IMR-90 (cell line): ENCODE results near the gene HERC3. TPM values are rescaled to one million over a fixed set of nuclear protein-coding genes. Genes with fewer than 3 reads are reported as not detected.

Source experiments
- ATAC-seq: fragments of 200-7000 bp; cut with Tn5 transposase; 2 replicates; pipeline ENCODE4 v1.9.1; 2020; ENCODE audit warnings: low read depth, mild to moderate bottlenecking, moderate library complexity
- BruUV-seq: library from RNA; stranded (reverse); fragments of 400-500 nt; replicated peaks from 2 replicates; lab custom pipeline; 2021; lab: Mats Ljungman, UMichigan
- CTCF ChIA-PET: fragments of 300-600 bp; formaldehyde crosslinking; extraction: SDS; loops from one replicate; lab custom pipeline; 2021; ENCODE audit warnings: antibody characterized with exemption; lab: Yijun Ruan, JAX
- POLR2A ChIA-PET: fragments of 300-600 bp; sonication (Branson Sonifier 250); formaldehyde crosslinking; loops from one replicate; lab custom pipeline; 2022; ENCODE audit warnings: antibody characterized with exemption; ENCODE audit not compliant: unreplicated experiment; lab: Charles Lee
- DNase-seq: peaks from one replicate; pipeline ENCODE4 v3.0.0; 2013
- H2AFZ ChIP-seq: replicated peaks from 2 replicates; pipeline ENCODE3; 2013; ENCODE audit warnings: low read length, mild to moderate bottlenecking; ENCODE audit not compliant: poor library complexity
- H2AK5ac ChIP-seq: 2 replicates; pipeline ENCODE4 v1.6.1; 2013; ENCODE audit warnings: low read depth, low read length, inconsistent platforms
- H2AK9ac ChIP-seq: replicated peaks from 2 replicates; pipeline ENCODE3; 2013; ENCODE audit warnings: mild to moderate bottlenecking, low read depth, low read length, moderate library complexity; ENCODE audit not compliant: poor library complexity
- H2BK120ac ChIP-seq: 2 replicates; pipeline ENCODE4 v1.6.1; 2013; ENCODE audit warnings: low read depth, low read length, inconsistent platforms
- H2BK15ac ChIP-seq: 3 replicates; pipeline ENCODE4 v1.6.1; 2013; ENCODE audit warnings: low read depth, low read length, inconsistent platforms
- H2BK20ac ChIP-seq: 2 replicates; pipeline ENCODE4 v1.6.1; 2013; ENCODE audit warnings: low read depth, mild to moderate bottlenecking, inconsistent platforms, low read length, moderate library complexity
- H2BK5ac ChIP-seq: 2 replicates; pipeline ENCODE4 v1.6.1; 2013; ENCODE audit warnings: mild to moderate bottlenecking, low read depth, low read length, inconsistent platforms; ENCODE audit not compliant: poor library complexity, severe bottlenecking
- H3K14ac ChIP-seq: replicated peaks from 2 replicates; pipeline ENCODE4 v1.6.1; 2013; ENCODE audit warnings: low read depth, low read length, inconsistent platforms
- H3K18ac ChIP-seq: 2 replicates; pipeline ENCODE4 v1.6.1; 2013; ENCODE audit warnings: low read depth, low read length, control low read depth
- H3K23ac ChIP-seq: 2 replicates; pipeline ENCODE4 v1.6.1; 2013; ENCODE audit warnings: low read depth, low read length, inconsistent platforms
- H3K27ac ChIP-seq: 2 replicates; pipeline ENCODE4 v1.5.1; 2013; ENCODE audit warnings: mild to moderate bottlenecking, control low read depth, low read length; ENCODE audit not compliant: insufficient read depth
- H3K27me3 ChIP-seq: 2 replicates; pipeline ENCODE4 v1.6.1; 2013; ENCODE audit warnings: low read length; ENCODE audit not compliant: control insufficient read depth, insufficient read depth
- H3K36me3 ChIP-seq: 2 replicates; pipeline ENCODE4 v1.6.1; 2013; ENCODE audit warnings: low read length, mixed read lengths; ENCODE audit not compliant: control insufficient read depth, insufficient read depth
- H3K4ac ChIP-seq: 2 replicates; pipeline ENCODE4 v1.6.1; 2013; ENCODE audit warnings: low read depth, low read length, inconsistent platforms
- H3K4me1 ChIP-seq: 2 replicates; pipeline ENCODE4 v1.6.1; 2013; ENCODE audit warnings: low read length, mixed read lengths; ENCODE audit not compliant: control insufficient read depth, insufficient read depth
- H3K4me2 ChIP-seq: 2 replicates; pipeline ENCODE4 v1.6.1; 2013; ENCODE audit warnings: low read depth, mild to moderate bottlenecking, control low read depth, low read length, moderate library complexity
- H3K4me3 ChIP-seq: 2 replicates; pipeline ENCODE4 v1.5.1; 2013; ENCODE audit warnings: low read depth, mild to moderate bottlenecking, control low read depth, low read length, moderate library complexity; ENCODE audit not compliant: insufficient read depth
- H3K56ac ChIP-seq: 2 replicates; pipeline ENCODE4 v1.6.1; 2013; ENCODE audit warnings: low read length, inconsistent platforms; ENCODE audit not compliant: insufficient read depth; ENCODE audit errors: extremely low read depth
- H3K79me1 ChIP-seq, 2 experiments: 2 replicates each; pipeline ENCODE4 v1.6.1; 2013; ENCODE audit warnings: low read length in 2 of 2, inconsistent platforms in 1 of 2, low read depth in 1 of 2
- H3K9ac ChIP-seq: 2 replicates; pipeline ENCODE4 v1.6.1; 2013; ENCODE audit warnings: low read depth, low read length, control low read depth
- H3K9me1 ChIP-seq: 2 replicates; pipeline ENCODE4 v1.6.1; 2013; ENCODE audit warnings: low read length, inconsistent platforms; ENCODE audit not compliant: insufficient read depth
- H3K9me3 ChIP-seq: 2 replicates; pipeline ENCODE4 v1.6.1; 2013; ENCODE audit warnings: low read length; ENCODE audit not compliant: control insufficient read depth, insufficient read depth
- H4K20me1 ChIP-seq: 2 replicates; pipeline ENCODE4 v1.6.1; 2013; ENCODE audit warnings: low read length, inconsistent platforms; ENCODE audit not compliant: insufficient read depth
- H4K5ac ChIP-seq: 2 replicates; pipeline ENCODE4 v1.6.1; 2013; ENCODE audit warnings: mild to moderate bottlenecking, low read depth, low read length, control low read depth
- H4K8ac ChIP-seq, 2 experiments: 2 replicates each; pipeline ENCODE4 v1.6.1; 2013; ENCODE audit warnings: low read depth in 2 of 2, low read length in 2 of 2, control low read depth in 1 of 2, inconsistent platforms in 1 of 2
- H4K91ac ChIP-seq: 2 replicates; pipeline ENCODE4 v1.6.1; 2013; ENCODE audit warnings: low read depth, low read length, inconsistent platforms; ENCODE audit not compliant: insufficient read depth
- MAZ ChIP-seq: IDR thresholded peaks from 2 replicates; pipeline ENCODE4 v1.6.1; 2012; ENCODE audit warnings: low read depth, mild to moderate bottlenecking, low read length, improper control_type of control experiment, moderate library complexity, borderline replicate concordance
- MXI1 ChIP-seq: IDR thresholded peaks from 2 replicates; pipeline ENCODE4 v1.6.1; 2012; ENCODE audit warnings: low read depth, mild to moderate bottlenecking, low read length, moderate library complexity, borderline replicate concordance
- NFE2L2 ChIP-seq: fragments of 150-350 bp; IDR thresholded peaks from 2 replicates; pipeline ENCODE4 v1.6.1; 2016; ENCODE audit warnings: low read depth, mild to moderate bottlenecking, low read length
- RFX5 ChIP-seq: IDR thresholded peaks from 2 replicates; pipeline ENCODE4 v1.8.0; 2012; ENCODE audit warnings: low read depth, mild to moderate bottlenecking, low read length, moderate library complexity
- WGBS, 2 experiments: methylation state at CpG; one replicate each; pipeline versions ENCODE4 v1.1.5 to v1.1.7; 2013; ENCODE audit warnings: missing lambda C conversion rate in 2 of 2; ENCODE audit not compliant: insufficient read length in 1 of 2; ENCODE audit errors: extremely low coverage in 2 of 2; 5-methylcytosine and 5-hydroxymethylcytosine counted together
- dilution Hi-C: fragments of 300-500 bp; cut with HindIII; formaldehyde crosslinking; loops from one replicate; pipeline ENCODE4 v1.14.3; 2018; ENCODE audit warnings: low sequenced_read_pairs; ENCODE audit not compliant: unreplicated experiment
- in situ Hi-C: fragments of 300-500 bp; cut with MboI; formaldehyde crosslinking; loops from 3 replicates; pipeline ENCODE4 v1.14.3; 2019; ENCODE audit warnings: low sequenced_read_pairs, inconsistent platforms, mixed read lengths
- intact Hi-C: fragments of 100-400 bp; cut with micrococcal nuclease; formaldehyde crosslinking; loops from 2 replicates; pipeline ENCODE4 v1.10.0; 2022
- polyA plus RNA-seq, 3 experiments: library from polyadenylated mRNA; depleted of rRNA; stranded (reverse); fragments of >200 nt; gene quantifications; 2 replicates each; pipeline ENCODE4 v1.2.3, GENCODE V29; 2012; ENCODE audit warnings: low replicate concordance in 1 of 3
- total RNA-seq: library from RNA; depleted of rRNA; stranded (reverse); fragments of >200 nt; gene quantifications from 2 replicates; pipeline ENCODE4 v1.2.3, GENCODE V29; 2012
- TF ChIP-seq, protein P1 (sequence below): fragments of 150-350 bp; IDR thresholded peaks from 2 replicates; pipeline ENCODE4 v1.6.1; 2017; ENCODE audit warnings: mild to moderate bottlenecking, antibody characterized with exemption, low read length, low read depth

The HERC3 gene
- total and polyA plus RNA-seq, 2 of the 4 experiments (the other 2 are of a cell fraction), result 8.9 to 9.5 TPM

DNA sequence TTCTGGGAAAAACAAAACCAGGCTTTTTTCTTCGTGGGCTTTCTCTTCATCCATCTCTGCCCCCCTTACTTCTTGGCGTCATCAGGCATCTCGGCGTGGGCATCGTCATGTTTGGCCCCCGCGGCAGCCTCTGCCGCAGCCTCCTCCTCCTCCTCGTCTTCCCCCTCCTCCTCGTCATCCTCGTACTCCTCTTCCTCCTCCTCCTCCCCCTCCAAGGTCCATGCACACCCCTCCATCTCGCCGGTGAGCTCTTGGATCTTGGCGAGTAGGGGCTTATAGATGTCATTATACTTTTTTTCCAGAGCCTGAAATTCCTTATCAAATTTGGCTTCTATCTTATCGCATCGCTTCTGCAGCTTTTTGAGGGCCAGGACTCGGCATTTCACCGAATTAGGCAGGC is 104.9 kb downstream of the HERC3 start:
- ChIA-PET CTCF (no interaction called here), POLR2A (interaction anchor here (0.6 kb wide), 1 partner anchor 138 kb away, joined by 3 read pairs; no protein-coding TSS in a partner anchor)
- dilution Hi-C loops, result no loop called here
- Histone ChIP-seq H3K14ac (peak overlapping the region; percentile 38; the same call in 1 of the 2 replicates), H3K4me3 (peak overlapping the region; percentile 51), H3K9me1 (peaks cover 4% of the 10 kb centered on the region; the same call in 1 of the 2 replicates), H2BK120ac (no peak overlapping the region), H4K8ac (peak overlapping the region in 1 of 2 experiments; percentile 74; a peak in 1 of 4 replicates), H2BK15ac (no peak overlapping the region), H3K56ac (peak overlapping the region; percentile 13; the same call in 1 of the 2 replicates), H3K4me1 (no peaks in the 10 kb centered on the region; the same call in 1 of the 2 replicates), H3K27ac (peak overlapping the region; percentile 26), H3K23ac (0 out of 2 replicates have a peak overlapping the region, but pooled peaks have one; percentile 14), H2BK20ac (no peak overlapping the region), H3K4ac (peak overlapping the region; percentile 59; the same call in 1 of the 2 replicates), H2AFZ (peak overlapping the region; percentile 87), H4K20me1 (no peaks in the 10 kb centered on the region), H4K5ac (no peak overlapping the region), H4K91ac (no peak overlapping the region), H3K4me2 (peak overlapping the region; percentile 78), H3K36me3 (no peaks in the 10 kb centered on the region; the same call in 1 of the 2 replicates), H3K18ac (no peak overlapping the region), H2AK9ac (no peak overlapping the region), H3K9ac (peak overlapping the region; percentile 44), H2AK5ac (no peak overlapping the region), H2BK5ac (peak overlapping the region; percentile 3), H3K79me1 (peaks cover 4 to 5% of the 10 kb centered on the region in 2 experiments; a peak in 3 of 4 replicates), H3K27me3 (no peaks in the 10 kb centered on the region), H3K9me3 (no peaks in the 10 kb centered on the region)
- ATAC-seq (peak; percentile 67), DNase-seq (peak; percentile 52)
- WGBS, 2 experiments, result 68% methylated on average over 10 of the region's 18 CpGs; no CpG with 5 or more reads in 1 of the 2 experiments
- no TSS peak for BruUV-seq
- intact Hi-C loops, result no loop called here
- in situ Hi-C loops, result no loop called here
- TF ChIP-seq, protein P1, sequence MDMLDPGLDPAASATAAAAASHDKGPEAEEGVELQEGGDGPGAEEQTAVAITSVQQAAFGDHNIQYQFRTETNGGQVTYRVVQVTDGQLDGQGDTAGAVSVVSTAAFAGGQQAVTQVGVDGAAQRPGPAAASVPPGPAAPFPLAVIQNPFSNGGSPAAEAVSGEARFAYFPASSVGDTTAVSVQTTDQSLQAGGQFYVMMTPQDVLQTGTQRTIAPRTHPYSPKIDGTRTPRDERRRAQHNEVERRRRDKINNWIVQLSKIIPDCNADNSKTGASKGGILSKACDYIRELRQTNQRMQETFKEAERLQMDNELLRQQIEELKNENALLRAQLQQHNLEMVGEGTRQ, result no peak
- TF ChIP-seq MAZ (peak; percentile 13; the same call in 1 of the 2 replicates), NFE2L2 (no peak), MXI1 (no peak), RFX5 (no peak)
